Measurements from ENCODE around the gene CS. TPM values are rescaled to one million over a fixed set of nuclear protein-coding genes. Genes with fewer than 3 reads are reported as not detected.

The CS gene
- total RNA-seq, 1 donor from 2014 or later: 865 TPM

DNA sequence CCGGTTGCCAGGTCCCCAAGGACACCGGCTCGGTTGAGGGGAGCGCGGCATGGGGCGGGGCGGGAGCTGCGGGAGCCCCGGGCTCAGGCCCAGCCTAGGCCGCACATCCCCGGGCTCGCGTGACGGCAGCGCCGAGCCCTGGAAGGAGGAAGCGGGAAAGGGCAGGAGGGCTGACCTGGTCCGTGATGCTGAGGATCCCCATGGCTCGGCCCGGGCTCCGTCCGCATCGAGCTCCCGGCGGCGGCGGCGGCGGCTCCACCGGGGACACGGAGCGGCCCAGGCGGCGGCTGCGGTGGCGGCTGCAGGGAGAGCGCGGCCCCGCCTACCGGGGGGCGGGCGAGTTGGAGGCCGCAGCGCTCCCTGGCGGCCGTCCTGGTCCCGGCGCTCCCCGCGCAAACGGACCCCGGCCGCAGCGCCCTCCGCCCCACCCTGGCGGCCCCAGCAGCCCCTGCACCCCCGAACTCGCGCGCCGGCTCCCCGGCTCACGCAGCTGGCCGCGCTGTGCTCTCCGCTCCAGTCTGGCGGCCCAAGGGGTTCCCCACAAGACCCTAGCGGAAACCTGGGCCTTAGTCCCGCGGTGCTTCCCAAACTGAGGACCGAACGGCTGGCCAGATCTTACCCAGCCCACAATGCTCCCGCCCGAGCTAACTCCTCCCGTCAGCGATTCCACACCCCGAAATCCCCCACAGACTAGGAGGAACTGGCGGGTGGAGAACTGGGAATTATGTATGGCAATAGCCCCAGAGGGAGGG is 41.9 kb downstream of the CS start, which contains the start of gene ANKRD52:
Gene ANKRD52 (minus strand): TSS at position 317 of the 752 bp plus-strand sequence. CDS start 115 bp downstream, at position 202.
- peak; percentile 92 for DNase-seq
- intact Hi-C loops (cut with micrococcal nuclease): no loop called here
- peak; percentile 98 for ATAC-seq

DNA sequence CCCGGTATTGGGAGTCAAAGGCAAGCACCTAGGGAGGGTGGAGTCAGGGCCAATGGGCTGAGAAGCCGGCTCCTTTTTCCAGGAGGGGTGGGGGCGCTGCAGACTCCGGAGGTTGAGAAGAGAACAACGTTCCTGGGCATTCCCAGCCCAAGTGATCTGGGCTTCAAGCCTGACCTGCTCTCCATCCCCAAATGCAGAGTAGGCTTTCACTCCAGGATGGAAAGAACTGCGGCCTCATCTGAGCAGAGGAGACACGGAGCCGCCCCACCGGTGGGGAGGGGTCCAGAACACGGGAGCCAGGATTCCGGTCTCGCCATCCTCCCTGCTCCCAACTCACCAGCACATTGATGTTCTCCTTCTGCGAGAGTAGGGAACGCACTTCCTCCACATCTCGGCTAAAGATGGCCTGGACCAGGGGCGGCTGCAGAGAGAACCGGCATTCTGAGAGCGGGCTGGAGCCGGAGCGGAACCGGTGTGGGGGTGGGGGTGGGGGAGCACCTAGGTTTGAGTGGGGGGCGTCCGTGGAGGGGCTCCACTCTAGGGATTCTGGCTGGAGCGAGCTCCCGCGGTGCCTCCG is 42.6 kb downstream of the CS start:
- ATAC-seq (peak; percentile 25), DNase-seq (no peak)
- intact Hi-C loops (cut with micrococcal nuclease): no loop called here

DNA sequence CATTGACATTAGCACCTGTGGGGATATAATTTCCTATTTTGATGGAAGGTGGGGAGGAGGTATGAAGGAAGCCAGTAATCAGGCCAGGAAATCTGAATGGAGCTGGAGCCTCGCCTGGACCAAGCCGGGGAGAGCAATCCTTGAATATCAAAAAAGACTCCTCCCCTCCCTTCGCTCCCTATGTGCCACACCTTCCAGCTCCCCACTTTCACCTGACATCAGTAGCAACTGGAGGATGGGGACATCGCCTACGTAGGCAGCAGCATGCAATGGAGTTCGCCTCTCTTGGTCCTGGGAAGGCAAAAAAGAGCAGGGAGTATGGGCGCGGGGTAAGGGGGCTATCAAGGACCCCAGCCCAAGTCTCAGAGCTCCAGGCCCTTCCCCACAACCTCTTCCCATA is 43.1 kb downstream of the CS start:
- ATAC-seq (no peak), DNase-seq (no peak)
- intact Hi-C loops (cut with micrococcal nuclease): no loop called here

DNA sequence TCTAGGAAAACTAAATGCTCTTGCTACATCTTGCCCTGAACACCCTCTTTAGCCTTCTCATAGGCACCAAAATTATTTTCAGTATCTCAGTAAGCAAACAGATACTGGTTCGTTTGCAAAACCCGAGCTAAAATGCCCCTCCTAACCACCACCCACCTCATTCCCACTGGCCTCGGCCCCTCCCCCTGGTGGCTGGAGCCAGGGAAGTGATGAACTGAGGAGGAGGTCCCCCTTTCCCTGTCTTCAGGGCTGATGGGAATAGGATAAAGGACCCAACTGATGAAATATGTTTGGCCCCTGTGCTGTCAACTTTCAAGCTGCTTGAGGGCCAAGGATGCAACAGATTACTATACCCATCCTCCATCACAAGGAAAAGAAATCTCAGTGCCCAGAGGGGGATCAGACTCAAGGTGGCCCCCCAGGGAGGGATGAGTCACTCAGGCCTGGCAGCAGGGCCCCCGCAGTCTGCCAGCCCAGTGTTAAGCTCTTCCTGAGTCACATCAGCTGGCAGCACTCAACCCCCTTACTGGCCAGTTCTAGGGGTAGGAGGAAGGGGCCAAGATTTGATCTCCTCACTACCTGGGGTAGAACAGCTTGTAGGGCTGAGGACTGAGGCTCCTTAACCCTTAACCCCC is 43.7 kb downstream of the CS start:
- intact Hi-C loops (cut with micrococcal nuclease): no loop called here
- ATAC-seq (no peak), DNase-seq (no peak)

DNA sequence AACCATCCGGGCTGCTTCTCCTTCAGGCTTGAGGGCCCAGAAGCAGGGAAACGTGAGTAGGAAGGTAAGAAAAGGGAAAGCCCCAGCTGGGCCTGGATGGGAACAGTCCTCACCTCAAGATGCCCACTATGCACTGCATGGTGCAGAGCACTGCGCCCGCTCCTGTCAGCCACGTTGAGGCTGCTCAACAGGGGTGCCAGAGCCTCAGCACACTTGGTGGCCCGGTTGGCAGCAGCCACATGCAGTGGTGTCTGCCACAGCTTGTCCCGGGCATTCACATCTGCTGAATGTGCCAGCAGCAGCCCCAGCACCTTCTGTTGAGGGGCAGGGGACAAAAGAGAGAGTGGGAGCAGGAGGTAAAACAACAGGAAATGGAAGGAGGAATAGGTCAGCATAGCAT is 44.5 kb downstream of the CS start:
- no peak for ATAC-seq
- intact Hi-C loops (cut with micrococcal nuclease): no loop called here
- DNase-seq: no peak

DNA sequence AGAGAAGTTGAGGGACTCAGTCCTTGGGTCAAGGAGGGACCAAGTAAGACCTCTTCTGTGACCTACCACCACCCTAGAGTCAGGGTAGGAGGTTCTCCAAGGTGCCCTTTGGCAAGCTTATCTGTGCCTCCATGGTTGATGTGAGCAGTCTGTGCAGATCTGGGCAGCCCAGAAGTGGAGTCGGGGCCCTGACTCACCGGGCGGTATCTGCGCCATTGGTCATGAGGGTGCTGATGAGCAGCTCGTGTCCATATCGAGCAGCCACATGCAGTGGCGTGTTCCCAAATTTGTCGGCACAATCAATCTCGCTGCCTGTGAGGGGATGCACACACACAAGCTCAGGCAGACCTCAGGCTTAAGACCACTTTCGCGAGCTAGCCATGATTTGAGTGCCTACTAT is 47.0 kb downstream of the CS start:
- ATAC-seq (no peak), DNase-seq (no peak)
- intact Hi-C loops (cut with micrococcal nuclease): no loop called here

DNA sequence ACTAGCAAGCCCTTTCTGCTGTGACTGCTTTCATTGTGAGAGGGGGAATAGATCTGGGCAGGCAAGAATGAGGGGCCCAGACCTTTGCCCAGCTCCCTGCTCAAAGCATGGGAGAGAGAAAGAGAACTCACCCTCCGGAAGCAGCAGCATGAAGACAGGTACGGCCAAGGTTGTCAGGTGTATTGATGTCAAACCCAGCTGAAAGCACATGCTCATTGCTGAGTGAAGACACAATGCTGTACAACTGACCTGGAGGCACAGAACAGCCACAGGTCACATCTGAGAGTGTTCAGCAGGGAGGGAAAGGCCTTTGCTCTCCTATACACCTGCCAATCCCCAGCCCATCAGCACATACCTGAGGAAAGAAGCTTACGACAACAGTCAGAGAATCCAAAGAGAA is 47.5 kb downstream of the CS start:
- ATAC-seq: no peak
- intact Hi-C loops (cut with micrococcal nuclease): no loop called here
- DNase-seq: no peak

DNA sequence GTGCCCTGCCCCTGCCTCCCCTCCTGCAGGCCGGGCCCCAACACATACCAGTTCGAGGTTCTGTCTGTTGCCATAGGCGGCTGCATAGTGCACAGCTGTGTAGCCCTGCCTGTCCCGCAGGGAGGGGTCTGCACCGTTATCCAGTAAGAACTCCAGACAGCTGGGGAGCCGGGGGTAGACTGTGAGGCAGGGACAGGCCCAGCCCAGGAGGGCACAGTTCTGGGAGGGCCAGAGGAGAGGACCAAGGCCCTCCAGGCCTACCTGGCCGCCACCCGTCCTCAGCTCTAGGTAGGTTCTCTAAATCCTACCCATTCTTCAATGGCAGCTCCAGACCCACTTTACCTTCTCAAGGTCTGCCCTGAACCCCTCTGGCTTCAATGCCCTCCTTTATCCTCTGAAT is 51.4 kb downstream of the CS start:
- ATAC-seq (no peak), DNase-seq (no peak)
- intact Hi-C loops (cut with micrococcal nuclease): no loop called here

DNA sequence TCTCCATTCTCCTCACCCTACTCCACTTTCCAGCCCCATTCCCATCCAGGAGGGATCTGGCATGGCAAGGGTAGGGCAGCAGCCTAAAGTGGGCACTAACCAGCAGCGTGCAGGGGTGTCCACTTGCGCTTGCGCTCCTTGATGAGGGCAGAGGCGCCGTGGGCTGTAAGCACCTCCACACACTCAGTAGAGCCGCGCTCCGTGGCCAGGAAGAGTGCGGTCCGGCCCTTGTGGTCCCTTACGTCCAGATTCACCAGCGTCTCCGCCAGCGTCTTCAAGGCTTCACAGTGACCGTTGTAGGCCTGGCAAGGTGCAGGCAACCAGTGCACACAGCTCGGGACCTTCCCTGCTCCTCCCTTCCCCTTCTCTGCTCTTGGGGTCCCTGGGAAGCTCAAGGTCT is 52.2 kb downstream of the CS start:
- intact Hi-C loops (cut with micrococcal nuclease): no loop called here
- ATAC-seq (no peak), DNase-seq (no peak)

DNA sequence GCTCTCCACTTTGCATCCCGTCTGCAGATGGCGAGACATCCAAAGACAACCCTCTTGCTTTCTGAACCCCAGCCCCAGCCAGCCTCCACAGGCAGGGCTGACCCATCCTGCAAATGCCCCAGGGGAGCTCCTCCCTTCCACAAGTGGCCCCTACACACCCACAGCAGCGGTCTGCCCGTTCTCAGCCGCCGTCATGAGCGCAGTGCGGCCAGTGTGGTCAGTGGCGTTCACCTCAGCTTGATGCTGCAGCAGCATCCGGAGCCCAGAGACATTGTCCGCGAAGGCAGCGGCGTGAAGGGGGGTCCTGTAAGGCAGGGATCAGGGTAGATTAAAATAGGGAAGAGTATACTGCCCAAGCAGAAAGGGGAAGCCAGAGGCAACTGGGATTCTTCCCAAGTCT is 55.6 kb downstream of the CS start:
- DNase-seq (no peak), ATAC-seq (no peak)
- intact Hi-C loops (cut with micrococcal nuclease): no loop called here

DNA sequence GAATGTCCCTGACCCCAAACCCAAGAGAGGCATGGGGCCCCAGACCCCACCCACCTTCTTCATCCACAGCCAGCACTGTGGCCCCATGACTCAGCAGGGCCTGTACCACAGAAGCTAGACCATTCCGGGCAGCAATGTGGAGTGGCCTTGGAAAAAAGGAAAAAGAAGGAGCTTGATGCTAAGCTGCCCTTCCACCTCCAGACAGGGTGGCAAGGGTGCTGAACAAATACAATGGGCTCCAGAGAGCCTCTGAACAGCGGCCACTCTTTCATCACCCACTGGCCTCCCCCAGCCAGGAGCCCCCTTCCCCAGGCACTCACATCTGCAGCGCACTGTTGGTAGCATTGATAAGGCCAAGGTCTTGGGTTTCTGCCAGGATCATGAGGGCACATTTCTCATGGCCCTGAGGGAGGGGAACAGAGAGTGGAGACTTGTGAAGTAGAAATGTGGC is 56.4 kb downstream of the CS start:
- ATAC-seq: peak; percentile 69
- intact Hi-C loops (cut with micrococcal nuclease): no loop called here
- DNase-seq: no peak

DNA sequence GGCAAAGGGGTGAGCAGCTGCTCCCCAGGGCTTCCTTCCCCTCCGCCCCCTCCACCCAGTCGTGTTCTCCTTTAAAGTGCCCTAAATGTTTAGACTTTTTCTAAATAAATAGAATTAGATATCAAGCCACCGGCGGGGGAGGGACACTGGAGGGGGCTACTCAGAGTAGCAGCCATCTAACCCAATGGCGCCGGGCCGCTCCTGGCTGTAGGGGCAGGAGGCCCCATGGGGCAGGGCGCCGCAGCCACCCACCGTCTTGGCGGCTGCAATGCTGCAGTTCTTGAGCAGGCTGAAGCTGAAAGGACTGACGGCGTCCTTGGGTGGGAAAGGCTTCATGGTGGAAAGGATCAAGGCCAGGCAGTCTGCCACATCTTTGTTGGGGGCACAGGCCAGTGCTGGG is 57.1 kb downstream of the CS start:
- ATAC-seq: no peak
- DNase-seq: no peak
- intact Hi-C loops (cut with micrococcal nuclease): no loop called here

DNA sequence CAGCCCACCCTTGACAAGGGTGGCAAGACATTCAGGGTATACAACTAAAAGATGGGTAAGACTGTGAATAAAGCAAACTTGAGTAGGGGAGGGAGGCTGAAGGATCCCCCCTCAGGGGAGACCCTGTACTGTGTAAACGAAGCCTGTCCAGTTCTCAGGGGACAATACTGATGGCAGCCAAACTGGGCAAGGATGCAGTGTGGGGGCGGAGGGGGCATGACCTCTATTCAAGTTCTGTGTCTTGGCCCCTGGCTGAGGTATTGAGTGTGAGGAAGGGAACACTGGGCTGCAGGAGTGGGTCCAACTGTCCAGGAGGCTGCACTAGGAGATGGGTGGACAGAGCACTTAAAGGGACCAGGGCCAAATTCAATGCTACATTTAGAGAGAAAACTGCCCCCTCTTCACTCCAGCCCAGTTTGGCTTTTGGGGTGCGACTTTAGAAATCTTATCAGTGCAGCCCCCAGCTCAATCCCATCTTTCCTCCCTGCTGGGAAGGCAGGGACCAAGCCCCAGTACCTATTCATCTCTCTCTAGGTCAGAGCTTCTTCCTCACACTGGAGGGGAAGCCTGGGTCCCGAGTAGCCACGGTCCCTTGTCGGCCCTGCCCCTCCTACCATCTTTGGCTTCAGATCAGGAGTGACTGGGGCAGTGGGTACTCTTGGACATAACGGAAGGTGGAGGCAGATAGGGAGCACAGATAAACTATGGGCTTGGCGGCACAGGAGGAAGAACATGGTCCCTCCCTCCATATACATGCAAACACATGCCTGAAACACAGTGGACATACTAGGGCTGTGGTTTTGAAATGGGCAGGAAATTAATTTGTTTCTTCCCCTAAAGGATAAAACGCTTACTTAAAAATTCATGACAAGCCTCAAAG is 58.5 kb downstream of the CS start:
- intact Hi-C loops (cut with micrococcal nuclease): no loop called here
- DNase-seq: no peak
- no peak for ATAC-seq

DNA sequence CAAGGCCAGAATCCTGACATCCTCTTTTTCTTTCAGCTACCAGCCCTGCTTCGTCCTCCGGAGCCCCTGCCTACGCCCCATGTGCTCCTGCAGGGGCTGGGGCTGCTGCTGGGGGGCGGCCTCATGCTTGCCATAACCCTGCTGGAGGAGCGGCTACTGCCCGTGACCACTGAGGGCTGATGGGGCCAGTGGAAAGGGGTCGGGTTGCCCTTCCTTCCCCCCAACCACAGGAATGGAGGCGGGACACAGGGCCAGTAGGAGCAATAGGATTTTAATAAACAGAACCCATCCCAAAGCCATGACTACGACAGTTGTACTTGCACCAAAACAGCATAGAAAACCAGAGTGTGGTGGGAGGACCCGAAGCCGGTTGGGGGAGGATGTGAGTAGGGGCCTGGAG is 62.6 kb downstream of the CS start:
- DNase-seq (no peak), ATAC-seq (no peak)
- intact Hi-C loops (cut with micrococcal nuclease): no loop called here

DNA sequence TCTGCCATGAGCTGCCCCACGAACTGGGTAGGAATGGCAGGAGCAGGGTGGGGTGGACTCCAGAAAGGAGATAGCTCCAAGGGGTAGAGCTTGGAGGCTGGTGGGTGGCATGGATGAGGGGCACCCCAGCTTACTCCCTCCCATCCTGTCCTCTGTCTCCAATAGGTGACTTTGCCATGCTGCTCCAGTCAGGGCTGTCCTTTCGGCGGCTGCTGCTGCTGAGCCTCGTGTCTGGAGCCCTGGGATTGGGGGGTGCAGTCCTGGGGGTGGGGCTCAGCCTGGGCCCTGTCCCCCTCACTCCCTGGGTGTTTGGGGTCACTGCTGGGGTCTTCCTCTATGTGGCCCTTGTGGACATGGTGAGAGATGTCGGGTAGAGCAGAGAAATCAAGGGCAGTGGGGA is 63.1 kb downstream of the CS start:
- DNase-seq (no peak), ATAC-seq (peak; percentile 7)
- intact Hi-C loops (cut with micrococcal nuclease): no loop called here

DNA sequence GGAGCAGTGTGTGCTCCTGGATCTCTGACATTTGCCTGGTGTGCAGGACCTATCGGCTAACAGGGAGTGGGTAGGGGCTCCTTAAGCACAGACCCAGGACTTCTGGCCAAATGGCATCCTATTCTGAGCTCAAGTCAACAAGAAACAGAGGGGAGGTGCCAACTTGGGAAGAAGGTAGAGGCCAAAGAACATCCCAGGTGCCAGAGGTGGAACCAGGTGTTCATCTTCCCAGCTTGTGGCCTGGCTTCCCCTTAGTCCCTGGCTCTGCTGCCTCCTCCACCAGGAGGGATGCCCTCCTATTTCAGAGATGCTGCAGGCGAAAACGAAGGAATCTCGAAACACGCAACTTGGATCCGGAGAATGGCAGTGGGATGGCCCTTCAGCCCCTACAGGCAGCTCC is 64.0 kb downstream of the CS start:
- intact Hi-C loops (cut with micrococcal nuclease): no loop called here
- DNase-seq: no peak
- ATAC-seq: no peak

DNA sequence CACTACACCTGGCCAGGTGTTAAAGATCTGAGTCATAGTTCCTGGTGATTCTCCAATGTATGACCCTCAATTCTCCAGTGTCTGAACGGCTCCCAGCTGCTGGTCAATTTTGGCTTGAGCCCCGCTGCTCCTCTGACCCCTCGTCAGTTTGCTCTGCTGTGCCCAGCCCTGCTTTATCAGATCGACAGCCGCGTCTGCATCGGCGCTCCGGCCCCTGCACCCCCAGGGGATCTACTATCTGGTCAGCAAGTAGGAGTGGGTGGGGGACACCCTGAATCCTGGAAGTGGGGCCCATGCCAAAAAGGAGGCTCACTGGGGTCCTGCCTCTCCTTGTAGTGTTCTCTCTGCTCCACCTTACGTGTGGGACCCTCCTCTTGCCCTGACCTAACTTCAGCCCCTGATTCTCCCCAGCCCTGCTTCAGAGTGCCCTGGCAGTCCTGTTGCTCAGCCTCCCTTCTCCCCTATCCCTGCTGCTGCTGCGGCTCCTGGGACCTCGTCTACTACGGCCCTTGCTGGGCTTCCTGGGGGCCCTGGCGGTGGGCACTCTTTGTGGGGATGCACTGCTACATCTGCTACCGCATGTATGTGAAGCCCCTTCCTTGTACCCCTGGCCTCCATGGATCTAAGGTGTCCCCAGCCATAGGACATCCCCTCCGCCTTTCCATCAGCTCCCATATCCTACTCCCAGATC is 65.2 kb downstream of the CS start:
- intact Hi-C loops (cut with micrococcal nuclease): no loop called here
- DNase-seq (no peak), ATAC-seq (no peak)

DNA sequence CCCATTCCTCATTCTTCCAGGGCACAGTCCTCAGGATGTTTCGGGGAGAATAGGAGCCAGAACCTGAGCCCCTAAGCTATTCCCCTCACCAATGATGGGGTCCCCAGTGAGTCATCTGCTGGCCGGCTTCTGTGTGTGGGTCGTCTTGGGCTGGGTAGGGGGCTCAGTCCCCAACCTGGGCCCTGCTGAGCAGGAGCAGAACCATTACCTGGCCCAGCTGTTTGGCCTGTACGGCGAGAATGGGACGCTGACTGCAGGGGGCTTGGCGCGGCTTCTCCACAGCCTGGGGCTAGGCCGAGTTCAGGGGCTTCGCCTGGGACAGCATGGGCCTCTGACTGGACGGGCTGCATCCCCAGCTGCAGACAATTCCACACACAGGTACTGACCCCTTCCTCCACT is 68.9 kb downstream of the CS start:
- DNase-seq (no peak), ATAC-seq (no peak)
- intact Hi-C loops (cut with micrococcal nuclease): no loop called here

Measured in left ventricle myocardium superior (tissue), 1 donor.